ENCODE measurements around the gene KCTD3. TPM values are rescaled to one million over a fixed set of nuclear protein-coding genes. Genes with fewer than 3 reads are reported as not detected.

Gene KCTD3
- total RNA-seq, 1 experiment from 2014 or later, result 50.7 TPM

GRCh38 chr1:215625949-215626348 is 58.8 kb downstream of the KCTD3 start:
- no peak for DNase-seq
- no peaks in the 10 kb centered on the region for H3K27me3 ChIP-seq (replicated peaks; ENCODE audit: control insufficient read depth, insufficient read depth, low read length)
- no peaks in the 10 kb centered on the region for H3K4me1 ChIP-seq
- BruUV-seq (replicated peaks), result no TSS peak
- H3K36me3 Mint-ChIP-seq (ENCODE audit: insufficient read depth, unreplicated experiment), result peaks cover 6% of the 10 kb centered on the region
- H3K27me3 Mint-ChIP-seq (ENCODE audit: insufficient read depth, unreplicated experiment), result no peaks in the 10 kb centered on the region
- H3K27ac Mint-ChIP-seq (ENCODE audit: unreplicated experiment), result no peak overlapping the region
- H3K9me3 Mint-ChIP-seq (ENCODE audit: unreplicated experiment), result no peaks in the 10 kb centered on the region
- H3K9me3 ChIP-seq, result no peaks in the 10 kb centered on the region
- intact Hi-C loops (cut with micrococcal nuclease; ENCODE audit: unreplicated experiment), result no loop called here
- ChIA-PET CTCF (no interaction called here), POLR2A (no interaction called here)
- H3K4me3 Mint-ChIP-seq (ENCODE audit: unreplicated experiment), result no peak overlapping the region
- H3K4me3 ChIP-seq (ENCODE audit: low read depth, low read length), result no peak overlapping the region
- TF ChIP-seq, protein P1, sequence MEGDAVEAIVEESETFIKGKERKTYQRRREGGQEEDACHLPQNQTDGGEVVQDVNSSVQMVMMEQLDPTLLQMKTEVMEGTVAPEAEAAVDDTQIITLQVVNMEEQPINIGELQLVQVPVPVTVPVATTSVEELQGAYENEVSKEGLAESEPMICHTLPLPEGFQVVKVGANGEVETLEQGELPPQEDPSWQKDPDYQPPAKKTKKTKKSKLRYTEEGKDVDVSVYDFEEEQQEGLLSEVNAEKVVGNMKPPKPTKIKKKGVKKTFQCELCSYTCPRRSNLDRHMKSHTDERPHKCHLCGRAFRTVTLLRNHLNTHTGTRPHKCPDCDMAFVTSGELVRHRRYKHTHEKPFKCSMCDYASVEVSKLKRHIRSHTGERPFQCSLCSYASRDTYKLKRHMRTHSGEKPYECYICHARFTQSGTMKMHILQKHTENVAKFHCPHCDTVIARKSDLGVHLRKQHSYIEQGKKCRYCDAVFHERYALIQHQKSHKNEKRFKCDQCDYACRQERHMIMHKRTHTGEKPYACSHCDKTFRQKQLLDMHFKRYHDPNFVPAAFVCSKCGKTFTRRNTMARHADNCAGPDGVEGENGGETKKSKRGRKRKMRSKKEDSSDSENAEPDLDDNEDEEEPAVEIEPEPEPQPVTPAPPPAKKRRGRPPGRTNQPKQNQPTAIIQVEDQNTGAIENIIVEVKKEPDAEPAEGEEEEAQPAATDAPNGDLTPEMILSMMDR (IDR thresholded peaks at IDR 0.05; ENCODE audit: insufficient read depth in 1 of 2, low read depth in 1 of 2, low read length in 1 of 2, severe bottlenecking in 1 of 2, unreplicated experiment in 1 of 2), result no peak
- no peaks in the 10 kb centered on the region for H3K4me1 Mint-ChIP-seq (ENCODE audit: low read depth, unreplicated experiment)
- H3K36me3 ChIP-seq (ENCODE audit: control insufficient read depth, insufficient read depth, low read length), result no peaks in the 10 kb centered on the region

DNA sequence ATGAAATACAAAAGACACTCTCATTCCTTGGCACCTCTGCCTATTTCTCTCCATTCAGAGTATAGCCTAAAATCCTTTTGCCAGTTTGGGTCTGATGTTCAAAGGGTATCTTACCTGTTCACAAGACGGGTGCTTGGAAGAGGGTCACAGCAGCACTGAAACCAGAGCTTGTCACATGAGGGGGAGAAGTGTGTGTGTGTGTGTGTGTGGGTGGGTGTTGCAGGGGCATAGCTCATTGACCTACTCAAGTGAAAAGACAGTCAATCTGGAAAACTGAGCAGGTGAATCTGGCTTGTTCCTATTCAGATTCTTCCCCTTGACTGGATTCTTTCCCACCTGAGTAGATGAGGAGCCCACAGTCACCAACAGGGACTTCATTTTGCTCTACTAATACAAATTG is 63.9 kb downstream of the KCTD3 start:
- ChIA-PET POLR2A (no interaction called here), CTCF (no interaction called here)
- Mint-ChIP-seq H3K9me3 (ENCODE audit: unreplicated experiment) (peaks cover 9% of the 10 kb centered on the region), H3K36me3 (ENCODE audit: insufficient read depth, unreplicated experiment) (peaks cover 6% of the 10 kb centered on the region), H3K4me3 (ENCODE audit: unreplicated experiment) (no peak overlapping the region), H3K4me1 (ENCODE audit: low read depth, unreplicated experiment) (peaks cover 5% of the 10 kb centered on the region), H3K27me3 (ENCODE audit: insufficient read depth, unreplicated experiment) (no peaks in the 10 kb centered on the region), H3K27ac (ENCODE audit: unreplicated experiment) (no peak overlapping the region)
- H3K36me3 ChIP-seq (ENCODE audit: control insufficient read depth, insufficient read depth, low read length), result no peaks in the 10 kb centered on the region
- no peaks in the 10 kb centered on the region for H3K9me3 ChIP-seq
- peaks cover 12% of the 10 kb centered on the region for H3K4me1 ChIP-seq
- TF ChIP-seq, protein P1 (IDR thresholded peaks at IDR 0.05; ENCODE audit: insufficient read depth in 1 of 2, low read depth in 1 of 2, low read length in 1 of 2, severe bottlenecking in 1 of 2, unreplicated experiment in 1 of 2), result no peak
- no TSS peak for BruUV-seq (replicated peaks)
- H3K27me3 ChIP-seq (replicated peaks; ENCODE audit: control insufficient read depth, insufficient read depth, low read length), result no peaks in the 10 kb centered on the region
- no peak for DNase-seq
- H3K4me3 ChIP-seq (ENCODE audit: low read depth, low read length), result no peak overlapping the region
- intact Hi-C loops (cut with micrococcal nuclease; ENCODE audit: unreplicated experiment), result no loop called here

GRCh38 chr1:215631489-215631888 is 64.4 kb downstream of the KCTD3 start:
- peaks cover 16% of the 10 kb centered on the region for H3K4me1 ChIP-seq
- no peak overlapping the region for H3K4me3 ChIP-seq (ENCODE audit: low read depth, low read length)
- ChIA-PET POLR2A (no interaction called here), CTCF (no interaction called here)
- no TSS peak for BruUV-seq (replicated peaks)
- H3K27me3 Mint-ChIP-seq (ENCODE audit: insufficient read depth, unreplicated experiment), result no peaks in the 10 kb centered on the region
- H3K36me3 Mint-ChIP-seq (ENCODE audit: insufficient read depth, unreplicated experiment), result peaks cover 6% of the 10 kb centered on the region
- peaks cover 10% of the 10 kb centered on the region for H3K4me1 Mint-ChIP-seq (ENCODE audit: low read depth, unreplicated experiment)
- H3K4me3 Mint-ChIP-seq (ENCODE audit: unreplicated experiment), result no peak overlapping the region
- no peaks in the 10 kb centered on the region for H3K9me3 ChIP-seq
- intact Hi-C loops (cut with micrococcal nuclease; ENCODE audit: unreplicated experiment), result no loop called here
- DNase-seq, result no peak
- H3K36me3 ChIP-seq (ENCODE audit: control insufficient read depth, insufficient read depth, low read length), result no peaks in the 10 kb centered on the region
- TF ChIP-seq, protein P1 (IDR thresholded peaks at IDR 0.05; ENCODE audit: insufficient read depth in 1 of 2, low read depth in 1 of 2, low read length in 1 of 2, severe bottlenecking in 1 of 2, unreplicated experiment in 1 of 2), result no peak
- no peak overlapping the region for H3K27ac Mint-ChIP-seq (ENCODE audit: unreplicated experiment)
- H3K9me3 Mint-ChIP-seq (ENCODE audit: unreplicated experiment), result peaks cover 9% of the 10 kb centered on the region
- no peaks in the 10 kb centered on the region for H3K27me3 ChIP-seq (replicated peaks; ENCODE audit: control insufficient read depth, insufficient read depth, low read length)
